IMR-90 (cell line): ENCODE results near the gene KANSL1L.

ENCODE experiments used
- CTCF ChIP-seq: conservative IDR thresholded peaks from 2 replicates; pipeline ENCODE4 v1.5.1; 2012; ENCODE audit warnings: mild to moderate bottlenecking, low read depth, low read length, improper control_type of control experiment
- POLR2A ChIP-seq: IDR thresholded peaks from 2 replicates; pipeline ENCODE4 v1.6.1; 2012; ENCODE audit warnings: mild to moderate bottlenecking, low read depth, low read length
- RFX5 ChIP-seq: IDR thresholded peaks from 2 replicates; pipeline ENCODE4 v1.8.0; 2012; ENCODE audit warnings: low read depth, mild to moderate bottlenecking, low read length, moderate library complexity
- SMC3 ChIP-seq: fragments of 150-350 bp; IDR thresholded peaks from 2 replicates; pipeline ENCODE4 v1.6.1; 2016; ENCODE audit warnings: low read depth, mild to moderate bottlenecking, antibody characterized with exemption, low read length, moderate library complexity

- TF ChIP-seq SMC3: no peak
- no peak for TF ChIP-seq CTCF
- no peak for TF ChIP-seq POLR2A
- TF ChIP-seq RFX5: no peak
These were observed 58.3 kb downstream of the KANSL1L start for GRCh38 chr2:210112871-210113270.
